Activated T-cell treated with anti-CD3 and anti-CD28 coated beads for 4 hours (primary cell): ENCODE results near the gene PIGS.
A peak's percentile ranks its signal among the peaks of the same experiment; 100 is the strongest.

Experiments used
- DNase-seq: peaks from one replicate; pipeline ENCODE4 v3.0.0-alpha.2; 2020

The PIGS gene

GRCh38 chr17:28549236-28550132, 21.8 kb downstream of the PIGS start:
- DNase-seq = no peak

GRCh38 chr17:28548417-28549130, 22.8 kb downstream of the PIGS start:
- no peak for DNase-seq

DNA sequence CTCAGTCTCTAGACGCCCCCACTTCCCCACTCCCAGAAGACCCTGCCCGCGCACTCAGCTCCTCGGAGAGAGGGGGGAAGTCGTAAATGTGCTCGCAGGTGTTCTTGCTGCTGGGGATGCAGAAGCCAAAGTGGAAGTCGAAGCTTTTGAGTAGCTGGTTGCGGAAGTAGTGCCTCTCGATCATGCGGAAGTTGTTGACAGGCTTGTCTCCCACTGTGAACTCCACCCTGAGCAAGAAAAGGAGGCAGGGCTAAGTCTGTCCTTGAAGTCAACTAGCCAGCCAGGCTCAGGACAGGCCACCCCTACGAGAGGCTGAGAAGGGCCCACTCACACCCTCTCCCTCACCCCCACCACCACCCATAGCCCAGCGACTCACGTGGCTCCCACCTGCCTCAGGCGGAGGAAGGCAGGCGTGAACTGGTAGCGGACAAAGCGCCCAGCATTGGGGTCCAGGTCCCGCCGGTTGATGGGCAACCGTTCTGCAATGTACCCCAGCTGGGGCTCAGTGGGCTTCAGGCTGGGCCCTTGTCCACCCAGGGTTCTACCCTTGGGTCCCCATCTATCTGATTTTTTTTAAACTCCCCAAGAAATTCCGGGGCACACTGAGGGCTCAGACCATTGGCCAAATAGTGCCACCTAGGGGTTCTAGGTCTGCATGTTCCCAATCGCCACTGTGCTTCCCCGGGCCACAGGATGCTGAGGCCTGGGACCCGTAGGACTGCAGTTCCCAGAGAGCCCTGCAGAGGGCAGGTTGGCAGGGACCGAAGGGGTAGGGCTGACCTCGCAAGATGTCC, 23.5 kb downstream of the PIGS start:
- peak; percentile 37 for DNase-seq

GRCh38 chr17:28547096-28547622, 24.2 kb downstream of the PIGS start:
- no peak for DNase-seq

DNA sequence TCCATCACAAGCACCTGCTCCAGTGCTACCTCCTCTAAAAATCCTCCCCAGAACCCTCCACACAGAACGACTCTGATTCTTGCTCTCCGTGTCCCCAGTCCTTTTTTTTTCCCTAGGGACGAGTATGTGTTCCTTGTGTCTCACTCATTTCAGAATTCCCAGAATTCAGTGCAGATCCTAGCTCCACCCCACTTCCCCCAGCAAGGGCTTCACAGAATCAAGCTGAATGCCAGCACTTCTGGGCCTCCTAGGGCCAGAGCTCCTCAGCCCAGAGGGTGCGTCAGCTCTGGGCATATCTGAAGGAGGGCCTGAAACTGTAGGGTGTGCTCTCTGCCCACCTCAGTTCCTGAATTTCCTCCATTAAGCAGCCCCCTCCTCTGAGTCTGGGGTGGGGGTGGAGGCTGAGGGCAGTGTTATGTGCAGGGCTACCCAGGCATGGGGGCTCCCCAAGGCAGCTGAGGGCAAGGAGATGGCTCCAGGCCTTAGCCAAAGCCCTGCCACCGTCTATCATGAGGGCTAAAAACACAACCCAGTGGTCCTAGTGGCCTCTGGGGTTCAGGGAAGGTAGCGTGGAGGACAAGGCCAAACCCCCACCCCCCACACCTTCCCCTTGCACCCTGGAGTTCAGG, 25.4 kb downstream of the PIGS start:
- no peak for DNase-seq

GRCh38 chr17:28545141-28545503, 26.2 kb downstream of the PIGS start:
- DNase-seq = no peak

- no peak for DNase-seq
Observed at GRCh38 chr17:28544402-28545140, 26.8 kb downstream of the PIGS start.

DNA sequence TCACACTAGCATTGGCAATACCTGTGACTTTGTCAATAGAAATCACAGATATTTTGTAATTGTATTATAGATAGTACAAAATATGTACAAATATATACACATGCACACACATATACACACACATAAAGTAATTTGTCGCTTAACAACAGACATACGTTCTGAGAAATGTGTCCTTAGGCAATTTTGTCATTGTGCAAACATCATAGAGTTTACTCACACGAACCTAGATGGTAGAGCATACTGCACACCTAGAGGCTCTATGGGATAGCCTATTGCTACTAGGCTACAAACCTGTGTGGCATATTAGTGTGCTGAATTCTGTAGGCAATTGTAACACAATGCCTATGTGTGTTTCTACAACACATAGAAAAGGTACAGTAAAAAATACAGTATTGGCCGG, 29.9 kb downstream of the PIGS start:
- no peak for DNase-seq

DNA sequence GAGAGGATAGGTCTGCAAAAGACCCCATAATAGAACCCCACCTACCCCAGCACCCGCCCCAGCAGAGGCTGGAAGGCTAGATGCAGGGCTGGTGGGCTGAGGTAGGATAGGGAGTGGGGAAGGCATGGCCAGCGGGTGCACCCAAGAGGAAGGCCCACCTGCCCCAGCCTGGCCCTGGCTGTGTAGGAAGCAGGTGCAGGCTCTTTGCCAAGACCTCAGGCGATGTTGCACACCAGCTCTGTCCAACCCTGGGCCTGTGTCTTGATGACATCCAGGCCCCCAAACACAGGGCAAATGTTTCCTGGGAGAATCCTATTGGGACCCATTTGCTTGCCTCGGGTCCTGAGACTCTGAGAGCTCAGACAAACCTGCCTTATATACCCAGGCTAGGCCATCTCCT, 31.1 kb downstream of the PIGS start:
- DNase-seq = no peak

GRCh38 chr17:28538296-28538895, 32.9 kb downstream of the PIGS start:
- DNase-seq = no peak

DNA sequence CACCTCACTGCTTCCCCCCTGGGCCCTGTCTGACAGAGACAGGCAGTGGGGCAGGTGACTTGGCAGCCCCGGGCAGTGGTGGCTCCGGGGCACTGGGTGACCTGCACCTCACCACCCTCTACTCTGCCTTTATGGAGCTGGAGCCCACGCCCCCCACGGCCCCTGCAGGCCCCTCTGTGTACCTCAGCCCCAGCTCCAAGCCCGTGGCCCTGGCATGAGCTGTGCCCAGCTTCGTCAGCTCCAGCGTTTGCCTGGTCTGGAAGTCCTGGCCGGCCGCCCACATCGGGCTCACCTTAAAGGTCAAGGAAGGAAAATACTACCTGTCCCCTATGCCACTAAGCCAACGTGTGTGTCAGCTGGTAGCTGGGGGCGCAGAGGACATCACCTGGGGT, 34.1 kb downstream of the PIGS start:
- DNase-seq = no peak

DNA sequence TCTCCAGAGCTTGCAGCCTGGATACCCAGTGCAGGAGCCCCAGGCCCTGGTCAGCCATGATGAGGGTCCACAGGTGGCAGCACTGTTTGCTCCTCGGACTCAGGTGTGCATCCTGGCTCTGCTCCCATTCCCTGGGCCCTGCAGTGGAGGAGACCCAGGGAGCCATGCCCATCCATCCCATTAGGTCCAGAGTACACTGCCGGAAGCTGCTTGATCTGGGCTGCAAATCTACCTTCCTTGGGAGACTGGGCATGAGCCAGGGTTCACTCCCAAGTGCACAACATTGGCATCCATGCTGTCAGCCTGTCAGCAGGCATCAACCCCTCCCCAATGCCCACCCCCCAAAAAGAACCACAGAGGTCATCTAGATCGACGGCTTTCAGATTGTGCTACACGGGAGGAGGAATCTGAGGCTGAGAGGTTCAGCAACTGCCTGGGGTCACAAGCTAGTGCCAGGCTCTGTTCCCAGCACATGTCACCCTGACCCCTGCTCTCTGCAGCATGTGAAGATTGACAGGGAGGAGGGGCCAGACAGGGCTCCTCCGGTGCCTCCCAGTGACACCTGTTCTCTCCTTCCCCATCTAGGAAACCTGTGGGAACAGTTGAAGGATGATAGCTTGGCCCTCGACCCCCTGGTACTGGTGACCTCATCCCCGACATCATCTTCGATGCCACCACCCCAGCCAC, 34.6 kb downstream of the PIGS start:
- DNase-seq = no peak

DNA sequence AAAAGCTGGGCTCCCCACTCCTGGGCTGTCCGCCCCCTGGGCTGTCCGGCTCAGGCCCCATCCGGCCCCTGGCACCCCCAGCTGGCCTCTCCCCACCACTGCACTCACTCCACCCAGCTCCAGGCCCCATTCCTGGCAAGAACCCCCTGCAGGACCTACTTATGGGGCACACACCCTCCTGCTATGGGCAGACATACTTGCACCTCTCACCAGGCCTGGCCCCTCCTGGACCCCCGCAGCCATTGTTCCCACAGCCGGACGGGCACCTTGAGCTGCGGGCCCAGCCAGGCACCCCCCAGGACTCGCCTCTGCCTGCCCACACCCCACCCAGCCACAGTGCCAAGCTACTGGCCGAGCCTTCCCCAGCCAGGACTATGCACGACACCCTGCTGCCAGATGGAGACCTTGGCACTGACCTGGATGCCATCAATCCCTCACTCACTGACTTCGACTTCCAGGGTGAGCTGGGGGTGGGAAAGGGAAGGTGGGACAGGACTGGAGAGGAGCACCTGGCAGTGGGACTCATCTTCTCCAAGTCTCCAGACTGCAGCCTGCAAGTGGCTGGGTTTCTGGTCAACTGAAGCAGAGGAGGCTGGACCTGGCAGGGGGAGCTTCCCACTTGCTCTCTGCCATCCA, 36.5 kb downstream of the PIGS start:
- no peak for DNase-seq

DNA sequence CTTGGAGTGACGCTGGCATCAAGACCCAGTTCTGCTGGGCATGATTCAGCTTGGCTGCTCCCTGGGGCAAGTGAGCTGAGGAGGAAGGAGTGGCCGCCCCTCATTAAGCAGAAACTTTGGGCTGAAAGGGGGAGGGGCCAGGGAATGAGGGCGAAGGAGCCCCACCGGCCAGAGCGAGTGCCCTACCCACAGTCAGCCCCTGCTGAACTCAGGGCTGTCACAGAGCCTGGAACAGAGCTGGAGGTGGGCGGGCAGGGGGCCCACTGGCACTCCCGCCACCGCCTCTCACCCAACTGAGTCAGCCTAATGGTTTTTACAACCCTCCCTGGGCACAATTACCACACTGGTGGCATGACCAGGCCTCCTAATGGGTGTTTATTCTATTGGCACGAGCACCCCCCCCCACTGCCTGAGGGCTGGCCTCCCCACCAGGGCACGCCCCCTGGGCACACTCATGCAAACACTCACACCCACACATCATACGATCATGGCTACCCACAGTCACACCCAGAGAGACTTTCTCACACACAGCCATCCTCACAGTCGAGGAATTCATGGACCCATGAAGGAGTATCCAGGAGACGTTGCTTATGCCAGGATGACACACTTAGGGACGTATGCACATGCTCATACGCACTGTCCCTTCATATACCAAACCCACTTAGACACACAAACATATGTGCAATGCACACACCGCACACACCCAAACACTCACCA, 38.1 kb downstream of the PIGS start:
- DNase-seq = no peak

- no peak for DNase-seq
Observed at GRCh38 chr17:28532050-28532960, 39.0 kb downstream of the PIGS start.

GRCh38 chr17:28530926-28531325, 40.4 kb downstream of the PIGS start:
- DNase-seq = no peak

- DNase-seq = no peak
Observed at GRCh38 chr17:28530250-28530649, 41.1 kb downstream of the PIGS start.

DNA sequence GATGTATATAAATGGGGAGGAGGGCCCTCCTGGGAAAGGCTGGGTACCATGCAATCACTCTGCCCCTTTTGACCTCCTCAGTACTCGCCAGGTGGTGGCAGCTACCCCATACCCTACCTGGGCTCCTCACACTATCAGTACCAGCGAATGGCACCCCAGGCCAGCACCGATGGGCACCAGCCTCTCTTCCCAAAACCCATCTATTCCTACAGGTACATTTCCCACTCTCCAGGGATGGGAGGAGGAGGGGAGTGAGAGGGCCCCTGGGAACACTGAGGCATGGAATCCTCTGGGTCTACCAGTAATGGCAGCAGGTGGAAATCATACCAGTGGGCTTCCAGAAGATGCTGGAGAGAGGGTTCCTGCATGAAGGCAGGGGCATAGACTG, 42.3 kb downstream of the PIGS start:
- DNase-seq = no peak
